AG20443 (cell line): ENCODE measurements around the gene OXCT1.
"Not testable (repeated sequence)": the region's sequence is repeated elsewhere in the genome, so short reads cannot be mapped to it uniquely, and the experiment has no call there.

ENCODE experiments used
- DNase-seq: peaks from one replicate; pipeline ENCODE4 v3.0.0; 2012; ENCODE audit warnings: low spot score, mixed read lengths

OXCT1 gene

DNA sequence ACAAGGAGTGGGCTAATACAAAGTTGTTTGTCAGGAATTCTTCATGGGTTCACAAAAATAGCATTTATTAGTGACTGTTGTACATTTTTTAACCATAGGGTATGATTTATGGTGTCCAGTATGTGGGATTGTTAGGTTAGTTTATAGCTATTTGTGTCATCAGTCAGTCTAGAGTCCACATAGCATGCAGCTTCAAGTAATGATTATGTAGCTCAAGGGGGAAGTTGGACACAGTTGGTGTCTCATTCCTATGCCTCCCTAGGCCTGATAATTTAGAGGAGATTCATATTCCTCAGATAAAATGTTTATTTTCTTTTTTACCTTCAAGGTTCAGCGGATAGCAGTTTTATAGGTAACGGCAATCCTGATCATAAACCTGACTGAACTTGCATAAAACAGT, 153.8 kb downstream of the OXCT1 start:
- no peak for DNase-seq

GRCh38 chr5:41714446-41714845, 155.8 kb downstream of the OXCT1 start:
- not testable (repeated sequence) for DNase-seq

- DNase-seq = no peak
Measured at GRCh38 chr5:41708604-41708940, 161.7 kb downstream of the OXCT1 start.

DNA sequence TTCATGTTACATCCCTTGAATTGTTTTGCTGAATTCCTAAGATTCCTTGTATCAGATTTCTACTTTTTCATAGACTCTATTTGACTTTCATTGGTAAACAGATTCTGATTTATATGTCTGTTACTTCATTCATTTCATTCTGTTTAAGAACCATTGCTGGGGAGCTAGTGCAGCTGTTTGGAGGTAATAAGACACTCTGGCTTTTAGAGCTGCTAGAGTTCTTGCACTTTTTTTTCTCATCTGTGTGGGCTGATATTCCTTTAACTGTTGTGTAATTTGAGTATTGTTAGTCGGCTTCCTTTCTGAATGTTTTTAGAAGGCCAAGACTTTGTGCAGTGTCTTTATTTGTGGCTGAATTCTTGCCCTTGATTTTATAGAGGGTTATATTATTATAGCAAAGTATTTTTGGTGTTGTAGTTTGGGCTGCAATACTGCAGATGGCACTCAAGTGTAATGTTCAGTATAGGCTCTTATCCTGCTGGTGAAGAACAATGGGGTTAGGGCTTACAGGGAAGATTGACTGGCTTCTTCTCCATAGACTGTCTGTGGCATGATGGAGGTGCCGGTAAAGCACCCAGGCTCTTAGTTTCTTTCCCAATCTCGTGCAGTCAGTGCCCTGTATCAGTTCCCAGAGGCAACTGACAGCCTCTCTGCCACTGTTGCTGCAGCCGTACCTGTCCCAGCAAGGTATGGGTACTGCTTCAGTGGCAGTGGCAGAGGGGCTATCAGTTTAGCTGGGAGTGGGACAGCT, 162.2 kb downstream of the OXCT1 start:
- peak; percentile 50 for DNase-seq

- DNase-seq = no peak
Measured at GRCh38 chr5:41695920-41696582, 174.2 kb downstream of the OXCT1 start.

- no peak for DNase-seq
Measured at GRCh38 chr5:41686767-41687166, 183.5 kb downstream of the OXCT1 start.

DNA sequence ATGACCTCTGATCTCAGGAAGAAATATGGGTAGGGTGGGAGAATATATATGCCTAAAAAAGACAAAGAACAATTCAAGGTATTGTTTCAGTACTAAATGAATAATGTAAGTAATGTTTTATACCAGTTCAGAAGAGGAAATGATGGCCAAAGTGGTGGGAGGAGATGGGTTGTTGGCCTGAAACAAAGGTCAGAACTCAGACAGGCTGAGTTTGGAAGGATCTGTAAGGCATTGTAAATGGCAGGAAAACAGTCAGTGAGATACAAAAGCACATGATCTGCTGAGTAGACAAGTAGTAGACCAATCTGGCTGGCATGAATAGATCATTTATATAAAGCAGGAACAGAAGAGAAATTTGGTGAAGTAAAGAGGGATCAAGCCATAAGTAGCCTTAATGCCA, 184.0 kb downstream of the OXCT1 start:
- DNase-seq = no peak

DNA sequence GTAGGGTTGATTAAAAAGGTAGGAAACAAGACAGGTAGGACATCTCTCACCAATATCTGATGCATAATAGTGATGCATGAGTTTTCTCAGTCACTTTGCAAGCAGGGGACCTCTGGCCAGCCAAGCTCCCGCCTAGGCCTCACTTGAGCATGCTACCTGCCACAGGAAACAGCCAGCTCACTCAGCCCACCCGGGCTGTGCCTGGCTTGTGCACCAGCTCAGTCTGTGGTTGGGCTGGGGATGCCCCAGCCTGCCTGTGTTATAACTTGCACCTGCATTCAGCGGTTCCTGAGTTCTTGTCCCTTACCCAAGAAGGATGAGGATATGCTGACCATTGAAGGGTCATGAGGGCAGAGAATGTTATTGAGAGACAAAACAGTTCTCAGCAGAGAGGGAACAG, 187.0 kb downstream of the OXCT1 start:
- DNase-seq = no peak

GRCh38 chr5:41682641-41683040, 187.6 kb downstream of the OXCT1 start:
- DNase-seq = no peak

DNA sequence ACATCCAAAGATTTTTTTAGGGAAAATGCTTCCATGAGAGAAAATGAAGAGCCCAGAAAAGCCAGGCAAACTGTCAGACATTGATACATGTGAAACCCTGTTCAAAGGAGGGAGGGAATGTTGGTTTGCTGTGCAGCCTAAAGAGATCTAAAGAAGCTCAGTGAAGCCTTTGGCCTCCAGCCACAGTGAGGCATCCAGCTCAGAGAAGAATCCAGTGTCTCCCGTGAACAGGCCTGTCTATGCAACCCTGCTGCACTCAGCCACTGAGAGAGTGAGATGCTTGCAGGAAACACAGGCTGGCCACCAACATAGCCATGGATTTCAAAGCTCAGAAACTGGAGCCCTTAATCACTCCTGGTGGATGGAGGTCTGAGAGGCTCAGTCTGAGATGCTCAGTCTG, 188.4 kb downstream of the OXCT1 start:
- no peak for DNase-seq
